Activated T-cell treated with anti-CD3 and anti-CD28 coated beads, Interleukin-2, amount 50 U/mL, for 72 hours (primary cell): ENCODE measurements around the gene NUPR1. TPM values are rescaled to one million over a fixed set of nuclear protein-coding genes. Genes with fewer than 3 reads are reported as not detected.
A peak's percentile ranks its signal among the peaks of the same experiment; 100 is the strongest.
"Not testable (repeated sequence)": the region's sequence is repeated elsewhere in the genome, so short reads cannot be mapped to it uniquely, and the experiment has no call there.

Experiments
- ATAC-seq, 2 donors: fragments of 150-1000 bp; cut with Tn5 transposase; replicated peaks in 1 of 2; 2 replicates each; pipeline ENCODE4 v1.10.0; 2021; ENCODE audit warnings: moderate library complexity in 2 of 2, mild to moderate bottlenecking in 1 of 2
- DNase-seq, 2 donors: peaks; one replicate each; pipeline ENCODE4 v3.0.0; 2021 to 2022; ENCODE audit warnings: mixed read lengths in 1 of 2
- H3K27ac Mint-ChIP-seq: one replicate; pipeline ENCODE4 v1.8.0; 2022; ENCODE audit warnings: mild to moderate bottlenecking, moderate library complexity, mixed read lengths
- H3K27me3 Mint-ChIP-seq: one replicate; pipeline ENCODE4 v1.8.0; 2022; ENCODE audit warnings: low read depth, mixed read lengths
- H3K36me3 Mint-ChIP-seq, 2 donors: one replicate each; pipeline ENCODE4 v1.8.0; 2022; ENCODE audit warnings: mixed read lengths in 2 of 2, mild to moderate bottlenecking in 1 of 2; ENCODE audit not compliant: insufficient read depth in 2 of 2
- H3K4me1 Mint-ChIP-seq: one replicate; pipeline ENCODE4 v1.8.0; 2022; ENCODE audit warnings: low read depth, mixed read lengths
- H3K4me3 Mint-ChIP-seq, 2 donors: one replicate each; pipeline ENCODE4 v1.8.0; 2022; ENCODE audit warnings: mild to moderate bottlenecking in 2 of 2, mixed read lengths in 2 of 2, moderate library complexity in 2 of 2
- H3K9me3 Mint-ChIP-seq, 2 donors: one replicate each; pipeline ENCODE4 v1.8.0; 2022; ENCODE audit warnings: mixed read lengths in 2 of 2
- total RNA-seq, 2 donors: library from RNA; stranded (reverse); gene quantifications; one replicate each; pipeline ENCODE4 v1.2.3, GENCODE V29; 2022

The NUPR1 gene
- total RNA-seq, 2 donors from 2014 or later, result not detected

DNA sequence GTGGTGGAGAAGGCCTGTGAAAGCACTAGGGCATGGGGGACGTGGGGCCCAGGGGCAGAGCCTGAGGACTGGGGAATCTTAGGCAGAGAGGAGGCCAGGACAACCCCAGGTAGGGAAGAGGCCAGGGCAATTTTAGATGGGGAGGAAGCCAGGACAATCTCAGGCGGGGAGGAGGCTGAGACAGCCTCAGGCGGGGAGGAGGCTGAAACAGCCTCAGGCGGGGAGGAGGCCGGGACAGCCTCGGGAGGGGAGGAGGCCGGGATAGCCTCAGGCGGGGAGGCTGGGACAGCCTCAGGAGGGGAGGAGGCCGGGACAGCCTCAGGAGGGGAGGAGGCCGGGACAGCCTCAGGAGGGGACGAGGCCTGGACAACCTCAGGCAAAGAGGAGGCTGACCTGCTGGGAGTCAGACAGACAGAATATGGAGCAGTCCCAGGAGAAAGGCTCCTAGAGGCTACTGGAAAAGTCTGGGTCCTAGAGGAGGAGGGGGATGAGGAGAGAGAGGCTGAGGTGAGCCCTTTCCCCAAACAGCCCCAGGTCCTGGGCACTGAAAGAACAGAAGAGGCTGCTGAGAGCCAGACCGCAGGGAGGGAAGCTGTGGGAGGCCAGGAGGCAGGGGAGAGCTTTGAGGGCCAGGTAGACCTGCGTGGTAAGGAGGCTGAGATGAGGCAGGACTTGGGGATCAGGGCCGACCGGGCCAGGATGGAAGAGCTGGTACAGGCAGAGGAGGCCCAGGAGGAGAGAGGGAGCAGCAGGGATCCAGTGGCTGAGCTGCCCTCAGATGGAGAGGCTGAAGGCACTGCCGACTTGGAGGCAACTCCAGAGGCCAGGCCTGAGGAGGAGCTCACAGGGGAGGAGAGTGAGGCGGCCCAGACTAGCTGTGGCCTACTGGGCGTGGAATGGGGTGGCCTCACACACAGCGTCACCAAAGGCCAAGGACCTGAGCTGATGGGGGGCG, 42.7 kb downstream of the NUPR1 start:
- Mint-ChIP-seq H3K27ac (peak overlapping the region; percentile 90), H3K36me3 (no peaks in the 10 kb centered on the region), H3K9me3 (no peaks in the 10 kb centered on the region), H3K4me3 (peak overlapping the region; percentile 60 to 99), H3K4me1 (peaks cover 46% of the 10 kb centered on the region), H3K27me3 (no peaks in the 10 kb centered on the region)
- no peak for DNase-seq
- no peak for ATAC-seq

DNA sequence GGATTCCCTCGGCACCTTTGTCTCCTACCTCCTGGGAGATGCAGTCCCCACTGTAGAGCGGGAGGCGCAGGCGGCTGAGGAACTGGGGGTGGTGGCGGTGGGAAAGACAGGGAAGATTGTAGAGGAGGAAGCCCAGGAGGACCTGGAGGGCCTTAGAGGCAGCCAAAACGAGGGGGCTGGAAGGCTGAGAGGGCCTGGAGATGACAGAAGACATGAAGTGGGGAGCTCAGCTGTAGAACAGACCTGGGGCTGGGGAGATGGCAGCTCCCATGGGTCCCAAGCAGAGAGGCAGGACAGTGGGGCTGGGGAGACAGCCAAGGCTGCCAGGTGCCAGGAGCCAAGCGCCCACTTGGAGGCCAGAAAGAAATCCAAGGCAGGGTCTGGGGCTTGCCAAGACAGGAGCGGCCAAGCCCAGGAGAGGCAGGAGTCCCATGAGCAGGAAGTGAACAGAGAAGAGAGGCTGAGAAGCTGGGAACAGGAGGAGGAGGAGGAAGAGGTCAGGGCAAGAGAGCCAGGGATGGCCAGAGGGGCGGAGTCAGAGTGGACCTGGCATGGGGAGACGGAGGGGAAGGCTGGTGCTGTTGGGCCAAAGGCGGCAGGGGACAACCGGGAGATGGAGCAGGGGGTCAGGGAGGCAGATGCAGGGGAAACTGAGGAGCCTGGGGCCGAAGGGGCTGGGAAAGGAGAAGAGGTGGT, 43.5 kb downstream of the NUPR1 start:
- H3K4me3 Mint-ChIP-seq, result peak overlapping the region; percentile 80 to 99
- no peak for ATAC-seq
- no peaks in the 10 kb centered on the region for H3K27me3 Mint-ChIP-seq

DNA sequence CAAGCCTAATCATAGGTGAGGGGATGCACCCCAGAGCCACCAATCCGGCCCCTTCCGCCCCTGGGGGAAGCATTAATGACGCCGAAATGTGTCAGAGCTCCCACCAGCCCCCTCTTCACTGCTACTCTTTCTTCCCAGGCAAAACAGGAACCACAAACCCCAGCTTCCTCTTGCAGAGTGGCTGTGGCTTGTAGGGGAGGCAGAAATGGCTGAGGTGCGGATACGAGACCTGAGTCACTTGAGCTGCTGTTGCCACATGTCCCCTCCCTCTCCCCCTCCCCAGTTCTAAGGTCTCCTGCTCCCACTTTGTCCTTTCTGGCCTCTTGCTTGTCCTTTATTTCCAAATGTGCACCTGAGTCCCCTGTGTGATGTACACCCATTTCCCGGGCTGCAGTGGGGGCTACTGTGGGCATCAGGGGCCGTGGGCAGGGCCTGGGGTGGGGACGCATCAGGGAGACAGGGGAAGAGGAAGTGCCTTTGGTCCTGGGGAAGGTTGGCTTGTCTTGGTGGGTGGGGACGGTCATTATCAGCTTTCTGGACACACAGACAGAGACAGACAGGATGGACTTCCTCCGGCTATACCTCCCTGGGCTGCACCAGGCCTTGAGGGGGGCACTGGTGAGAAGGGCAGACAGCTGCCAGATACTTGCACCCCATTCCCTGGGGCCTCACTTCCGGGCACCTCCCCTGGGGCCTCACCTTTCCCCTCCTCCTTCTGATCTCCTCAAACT, 44.5 kb downstream of the NUPR1 start, which contains the start of gene APOBR:
Gene APOBR (plus strand): TSS at position 523 of the 731 bp plus-strand sequence. CDS start 39 bp downstream, at position 562.
- ATAC-seq (peak; percentile 83 to 87), DNase-seq (peak; percentile 89 to 92)
- Mint-ChIP-seq H3K4me1 (peaks cover 58% of the 10 kb centered on the region), H3K27ac (peak within 1 kb of the TSS; percentile 90), H3K36me3 (no peaks in the 10 kb centered on the region), H3K9me3 (no peaks in the 10 kb centered on the region), H3K27me3 (no peaks in the 10 kb centered on the region), H3K4me3 (peak within 1 kb of the TSS; percentile 80 to 99)

More for the DNA sequence above, 43.5 kb downstream of the NUPR1 start:
- Mint-ChIP-seq H3K36me3 (no peaks in the 10 kb centered on the region), H3K4me1 (peaks cover 50% of the 10 kb centered on the region), H3K9me3 (no peaks in the 10 kb centered on the region), H3K27ac (peak overlapping the region; percentile 90)
- no peak for DNase-seq

DNA sequence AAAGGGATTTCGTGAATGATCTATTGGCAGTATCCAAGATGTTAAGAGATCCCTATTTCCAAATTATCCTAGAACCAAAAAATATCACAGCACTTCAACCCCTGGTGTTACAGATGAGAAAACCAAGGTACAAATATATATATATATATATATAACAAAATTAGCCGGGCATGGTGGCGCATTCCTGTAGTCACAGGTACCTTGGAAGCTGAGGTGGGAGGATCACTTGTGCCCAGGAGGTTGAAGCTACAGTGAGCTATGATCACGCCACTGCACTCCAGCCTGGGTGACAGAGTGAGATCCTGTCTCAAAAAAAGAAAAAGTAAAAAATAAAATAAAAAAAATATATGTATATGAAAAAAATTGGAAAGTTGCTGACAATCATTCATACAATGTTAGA, 46.3 kb downstream of the NUPR1 start:
- Mint-ChIP-seq H3K4me3 (peak overlapping the region; percentile 98 to 99), H3K27ac (peak overlapping the region; percentile 100), H3K27me3 (no peaks in the 10 kb centered on the region), H3K4me1 (peaks cover 68% of the 10 kb centered on the region), H3K9me3 (no peaks in the 10 kb centered on the region), H3K36me3 (no peaks in the 10 kb centered on the region)
- no peak for DNase-seq
- ATAC-seq, result no peak

DNA sequence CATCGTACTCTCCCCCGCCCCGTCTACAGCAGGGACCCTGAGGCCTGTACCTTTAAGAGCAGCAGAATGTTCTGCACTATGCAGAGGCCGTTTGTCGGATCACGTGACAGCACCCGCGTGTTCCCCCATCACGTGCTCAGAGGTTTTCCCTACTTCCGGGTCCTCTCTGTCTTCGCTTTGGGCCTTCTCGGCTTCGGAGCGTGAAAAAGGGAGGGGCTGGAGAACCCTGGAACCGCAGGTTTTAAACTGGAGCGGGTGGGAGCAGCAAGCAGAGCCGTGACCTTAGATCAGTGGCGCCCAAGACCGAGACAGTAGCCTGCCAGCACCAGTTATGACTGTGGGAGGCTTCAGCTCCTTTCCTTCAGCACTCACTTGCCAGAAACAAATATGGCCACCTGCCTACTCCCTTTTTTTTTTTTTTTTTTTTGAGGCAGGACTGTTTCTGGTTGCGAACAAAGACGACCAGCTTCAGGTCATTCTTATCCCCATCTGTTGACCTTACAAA, 46.8 kb downstream of the NUPR1 start, which contains the start of gene CLN3:
Gene CLN3 (minus strand): TSS at position 105 of the 505 bp plus-strand sequence. CDS start 315 bp downstream, outside the sequence.
- ATAC-seq (peak; percentile 78 to 80), DNase-seq (peak; percentile 84 to 93)
- H3K27ac Mint-ChIP-seq, result peak within 1 kb of the TSS; percentile 100
- H3K27me3 Mint-ChIP-seq, result no peaks in the 10 kb centered on the region
- peaks cover 68% of the 10 kb centered on the region for H3K4me1 Mint-ChIP-seq
- peak within 1 kb of the TSS; percentile 98 to 99 for H3K4me3 Mint-ChIP-seq
- no peaks in the 10 kb centered on the region for H3K9me3 Mint-ChIP-seq
- no peaks in the 10 kb centered on the region for H3K36me3 Mint-ChIP-seq

DNA sequence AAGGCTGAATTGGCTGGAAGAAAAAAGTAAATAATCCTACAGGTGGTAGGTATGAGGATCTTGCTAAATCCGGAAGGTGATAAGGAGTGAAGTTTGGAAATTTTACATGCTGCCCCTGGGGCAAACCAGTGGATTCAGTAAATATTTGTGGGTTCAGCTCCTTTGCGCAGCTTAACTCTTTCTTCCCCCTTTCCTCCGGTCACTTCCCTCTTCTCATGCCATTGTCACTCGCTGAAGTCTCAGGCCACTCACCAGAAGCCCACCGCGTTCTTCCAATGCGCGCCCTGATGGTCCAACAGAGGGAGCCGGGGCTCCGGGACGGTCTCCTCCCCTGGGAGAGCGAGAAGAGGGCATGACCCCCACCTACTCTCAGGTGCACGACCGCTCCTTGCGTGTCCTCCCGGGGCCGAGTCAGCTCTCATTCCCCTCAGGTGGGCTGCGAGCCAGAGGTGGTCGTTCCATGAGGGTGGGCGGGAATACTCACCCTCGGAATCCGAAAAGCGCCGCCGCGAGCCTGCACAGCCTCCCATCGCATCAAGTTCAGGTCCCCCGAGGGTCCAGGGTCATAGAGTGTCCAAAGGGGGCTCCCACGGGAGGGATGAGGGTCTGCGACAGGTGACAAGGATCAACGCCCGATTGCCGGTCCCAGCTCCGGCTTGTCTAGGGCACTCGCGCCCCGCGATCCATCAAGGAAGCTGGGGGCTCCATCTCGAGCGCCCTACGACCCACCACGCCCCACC, 47.4 kb downstream of the NUPR1 start:
- Mint-ChIP-seq H3K36me3 (no peaks in the 10 kb centered on the region), H3K27me3 (no peaks in the 10 kb centered on the region), H3K27ac (peak overlapping the region; percentile 100), H3K9me3 (no peaks in the 10 kb centered on the region), H3K4me3 (peak overlapping the region; percentile 98 to 99), H3K4me1 (peaks cover 68% of the 10 kb centered on the region)
- DNase-seq, result no peak
- no peak for ATAC-seq

DNA sequence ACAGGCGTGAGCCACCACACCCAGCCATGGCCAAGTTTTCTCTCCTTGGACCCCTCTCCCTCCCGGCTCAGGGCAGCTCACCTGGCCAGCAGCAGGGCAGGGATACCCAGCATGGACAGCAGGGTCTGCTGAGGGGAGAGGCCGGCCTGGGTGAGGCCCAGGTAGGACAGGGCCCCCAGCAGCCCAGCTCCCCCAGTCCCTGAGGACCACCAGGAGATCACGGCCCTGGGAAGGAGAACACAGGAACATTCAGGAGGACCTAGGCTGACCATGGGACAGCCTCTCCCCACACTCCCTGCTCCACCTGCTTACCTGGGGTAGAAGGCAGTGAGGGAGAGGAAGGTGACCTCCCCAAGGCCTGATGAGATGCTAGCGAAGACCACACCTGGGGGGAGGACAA, 52.5 kb downstream of the NUPR1 start:
- H3K9me3 Mint-ChIP-seq, result no peaks in the 10 kb centered on the region
- peaks cover 24% of the 10 kb centered on the region for H3K4me1 Mint-ChIP-seq
- no peak overlapping the region for H3K4me3 Mint-ChIP-seq
- no peak for ATAC-seq
- H3K36me3 Mint-ChIP-seq, result peaks cover 0 to 7% of the 10 kb centered on the region in 2 donors
- H3K27me3 Mint-ChIP-seq, result no peaks in the 10 kb centered on the region
- DNase-seq, result no peak
- H3K27ac Mint-ChIP-seq, result no peak overlapping the region

DNA sequence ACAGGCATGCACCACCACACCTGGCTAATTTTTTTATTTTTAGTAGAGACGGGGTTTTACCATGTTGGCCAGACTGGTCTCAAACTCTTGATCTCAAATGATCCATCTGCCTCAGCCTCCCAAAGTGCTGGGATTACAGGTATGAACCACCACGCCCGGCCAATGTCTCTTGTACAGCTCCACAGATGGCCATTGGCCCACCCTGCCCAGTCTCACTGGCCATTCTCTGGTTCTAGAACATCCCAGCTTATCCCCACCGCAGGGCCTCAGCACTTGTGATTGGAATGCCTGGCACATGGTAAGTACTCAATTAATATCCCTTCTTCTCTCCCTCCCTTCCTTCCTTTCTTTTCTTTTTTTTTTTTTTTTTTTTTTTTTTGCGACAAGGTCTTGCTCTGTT, 55.4 kb downstream of the NUPR1 start:
- not testable (repeated sequence) for H3K4me1 Mint-ChIP-seq, H3K27me3 Mint-ChIP-seq, DNase-seq, H3K4me3 Mint-ChIP-seq, H3K9me3 Mint-ChIP-seq, ATAC-seq, H3K36me3 Mint-ChIP-seq
- peak overlapping the region; percentile 24 for H3K27ac Mint-ChIP-seq

Other genes with a start within 250 kb of the NUPR1 start
- gene SBK1, start 246.4 kb downstream of the NUPR1 start, total RNA-seq, result 1 to 10 TPM; 6.2 to 7.0 TPM
- 1 to 10 TPM; 2.9 to 3.9 TPM for gene NPIPB6, start 175.5 kb downstream of the NUPR1 start, total RNA-seq
- gene EIF3CL, start 135.1 kb downstream of the NUPR1 start, total RNA-seq, result 100 to 1,000 TPM in 1 of 2 donors, 10 to 100 TPM in 1; 60.6 to 107 TPM
- under 1 TPM in 1 of 2 donors, not detected in 1; 0.48 TPM for gene NPIPB7, start 66.6 kb downstream of the NUPR1 start, total RNA-seq
- gene CLN3, start 46.9 kb downstream of the NUPR1 start, total RNA-seq, result 10 to 100 TPM; 22.4 to 30.1 TPM
- gene APOBR, start 44.3 kb downstream of the NUPR1 start, total RNA-seq, result 1 to 10 TPM; 2.7 to 3.2 TPM
- gene IL27, start 32.1 kb downstream of the NUPR1 start, total RNA-seq, result not detected
- 10 to 100 TPM; 42.4 to 60.0 TPM for gene SGF29, start 14.9 kb upstream of the NUPR1 start, total RNA-seq
- gene SULT1A2, start 58.1 kb upstream of the NUPR1 start, total RNA-seq, result 1 to 10 TPM in 1 of 2 donors, under 1 TPM in 1; 0.25 to 1.2 TPM
- 10 to 100 TPM; 12.7 to 18.6 TPM for gene SULT1A1, start 71.1 kb upstream of the NUPR1 start, total RNA-seq
- gene NPIPB8, start 99.1 kb upstream of the NUPR1 start, total RNA-seq, result 1 to 10 TPM in 1 of 2 donors, not detected in 1; 2.7 TPM
- 100 to 1,000 TPM; 470 to 660 TPM for gene EIF3C, start 172.5 kb upstream of the NUPR1 start, total RNA-seq
- gene NPIPB9, start 212.8 kb upstream of the NUPR1 start, total RNA-seq, result 1 to 10 TPM; 3.4 to 4.1 TPM